HG03280 (cell line): ENCODE data around the gene NR2E1.

Experiments used
- ATAC-seq: cut with Tn5 transposase; IDR thresholded peaks from one replicate; pipeline ENCODE4 v1.9.1; 2021; ENCODE audit warnings: mild to moderate bottlenecking, moderate library complexity; ENCODE audit not compliant: unreplicated experiment

The NR2E1 gene

GRCh38 chr6:108171291-108171917 lies 5.6 kb downstream of the NR2E1 start:
- ATAC-seq, result no peak

GRCh38 chr6:108171918-108172516 lies 6.2 kb downstream of the NR2E1 start:
- ATAC-seq, result no peak

- ATAC-seq, result no peak
These were observed 8.8 kb downstream of the NR2E1 start for GRCh38 chr6:108174371-108175175.

- no peak for ATAC-seq
These were observed 9.4 kb downstream of the NR2E1 start for GRCh38 chr6:108175176-108175591.

- ATAC-seq, result no peak
These were observed 9.9 kb downstream of the NR2E1 start for GRCh38 chr6:108175592-108176279.

- no peak for ATAC-seq
These were observed 10.7 kb downstream of the NR2E1 start for GRCh38 chr6:108176281-108177089.

GRCh38 chr6:108179741-108180140 lies 13.9 kb downstream of the NR2E1 start:
- ATAC-seq, result no peak

- ATAC-seq, result no peak
These were observed 14.4 kb downstream of the NR2E1 start for GRCh38 chr6:108180266-108180665.

GRCh38 chr6:108180776-108181175 lies 15.0 kb downstream of the NR2E1 start:
- no peak for ATAC-seq

- ATAC-seq, result no peak
These were observed 20.4 kb downstream of the NR2E1 start for GRCh38 chr6:108186226-108186625.

GRCh38 chr6:108187519-108187918 lies 21.7 kb downstream of the NR2E1 start:
- no peak for ATAC-seq

GRCh38 chr6:108193131-108193530 lies 27.3 kb downstream of the NR2E1 start:
- ATAC-seq, result no peak

- ATAC-seq, result no peak
These were observed 28.0 kb downstream of the NR2E1 start for GRCh38 chr6:108193835-108194234.

GRCh38 chr6:108194503-108194902 lies 28.7 kb downstream of the NR2E1 start:
- no peak for ATAC-seq

GRCh38 chr6:108195209-108195608 lies 29.4 kb downstream of the NR2E1 start:
- no peak for ATAC-seq

- no peak for ATAC-seq
These were observed 33.1 kb downstream of the NR2E1 start for GRCh38 chr6:108198761-108199498.

- no peak for ATAC-seq
These were observed 34.4 kb downstream of the NR2E1 start for GRCh38 chr6:108200186-108200585.

- ATAC-seq, result no peak
These were observed 34.8 kb downstream of the NR2E1 start for GRCh38 chr6:108200631-108201030.

- no peak for ATAC-seq
These were observed 37.6 kb downstream of the NR2E1 start for GRCh38 chr6:108203189-108204112.
